K562 (cell line): ENCODE results near the gene HNRNPF. TPM values are rescaled to one million over a fixed set of nuclear protein-coding genes. Genes with fewer than 3 reads are reported as not detected.

Experiments
- AFF4 ChIP-seq: sonication (generic); formaldehyde crosslinking; IDR thresholded peaks from 2 replicates; pipeline ENCODE4 v1.8.0; 2023; ENCODE audit warnings: mild to moderate bottlenecking, missing genetic modification reagents
- CTBP1 ChIP-seq: fragments of 450-650 bp; IDR thresholded peaks from 2 replicates; pipeline ENCODE4 v1.6.1; 2016; ENCODE audit warnings: borderline replicate concordance
- GATA2 ChIP-seq: sonication (generic); formaldehyde crosslinking; IDR thresholded peaks from 2 replicates; pipeline ENCODE4 v1.4.0; 2020; ENCODE audit warnings: mild to moderate bottlenecking, missing genetic modification reagents
- GTF2B ChIP-seq: IDR thresholded peaks from 2 replicates; pipeline ENCODE4 v1.6.1; 2011; ENCODE audit not compliant: insufficient read length; ENCODE audit errors: extremely low read depth
- HCFC1 ChIP-seq: IDR thresholded peaks from 2 replicates; pipeline ENCODE4 v1.6.1; 2012; ENCODE audit warnings: low read depth, low read length, improper control_type of control experiment
- HMGN3 ChIP-seq: IDR thresholded peaks from 2 replicates; pipeline ENCODE4 v1.6.1; 2011; ENCODE audit warnings: borderline replicate concordance, low read depth, mild to moderate bottlenecking, mixed read lengths, low read length; ENCODE audit not compliant: insufficient read length; ENCODE audit errors: extremely low read depth
- RCOR1 ChIP-seq, 2 experiments: IDR thresholded peaks; 2 replicates each; pipeline ENCODE4 v1.6.1; 2012; ENCODE audit warnings: low read depth in 2 of 2, low read length in 2 of 2, borderline replicate concordance in 1 of 2, improper control_type of control experiment in 1 of 2
- RFX7 ChIP-seq: fragments of 250-450 bp; sonication (Bioruptor Pico); IDR thresholded peaks from 2 replicates; pipeline ENCODE4 v1.5.1; 2021; ENCODE audit warnings: mild to moderate bottlenecking
- SAP30 ChIP-seq: fragments of 200-600 bp; sonication (generic); IDR thresholded peaks from 2 replicates; pipeline ENCODE4 v1.6.1; 2012; ENCODE audit warnings: borderline replicate concordance, low read depth, mild to moderate bottlenecking, moderate library complexity, low read length, control low read depth, inconsistent platforms; ENCODE audit not compliant: insufficient read depth, poor library complexity, severe bottlenecking
- SMAD4 ChIP-seq: fragments of 250-450 bp; sonication (Bioruptor Pico); conservative IDR thresholded peaks from 2 replicates; pipeline ENCODE4 v1.8.0; 2021; ENCODE audit warnings: inconsistent platforms, mild to moderate bottlenecking, moderate library complexity
- TEAD1 ChIP-seq, 2 experiments: fragments of 450-650 bp in 1 of 2; sonication (generic) in 1 of 2; formaldehyde crosslinking; IDR thresholded peaks; 2 replicates each; pipeline versions ENCODE4 v1.4.0 to v1.8.0; 2020 to 2022; ENCODE audit warnings: mild to moderate bottlenecking in 2 of 2, missing genetic modification reagents in 1 of 2
- XRCC3 ChIP-seq: fragments of 450-650 bp; IDR thresholded peaks from 2 replicates; pipeline ENCODE4 v1.6.1; 2017; ENCODE audit warnings: mild to moderate bottlenecking, moderate library complexity
- ZEB2 ChIP-seq: fragments of 450-650 bp; IDR thresholded peaks from 2 replicates; pipeline ENCODE4 v1.6.1; 2016
- polyA plus RNA-seq, 8 experiments: library from polyadenylated mRNA; depleted of rRNA in 4 of 8; stranded (reverse) in 5 of 8; unstranded in 3 of 8; fragments of >200 nt; fragmentation: Nextera tagmentation in 2 of 8; fragmentation: Illumina TruSeq in 1 of 8; extraction: Ambion mirVana in 2 of 8; extraction: Trizol in 1 of 8; gene quantifications; 2 replicates each; pipeline versions ENCODE4 v1.2.1 to v1.2.3, GENCODE V29; 2011 to 2014; ENCODE audit warnings: inconsistent platforms in 1 of 8, missing spikeins in 1 of 8
- total RNA-seq, 7 experiments: library from RNA; depleted of rRNA in 6 of 7; stranded (reverse); fragments of >200 nt in 6 of 7; fragmentation: Illumina TruSeq in 2 of 7; extraction: Trizol in 2 of 7; gene quantifications; 2 replicates each; pipeline versions ENCODE4 v1.2.1 to v1.2.3, GENCODE V29; 2011 to 2021; ENCODE audit warnings: low replicate concordance in 1 of 7
- TF ChIP-seq, protein P1 (sequence below): sonication (generic); formaldehyde crosslinking; IDR thresholded peaks from 2 replicates; pipeline ENCODE4 v1.8.0; 2022; ENCODE audit warnings: missing genetic modification reagents, mild to moderate bottlenecking, borderline replicate concordance

HNRNPF gene
- total and polyA plus RNA-seq, 9 of the 15 experiments (the other 6 are each of a cell fraction or from before 2014, with no cell fraction given), result 192 to 489 (median 416) TPM

DNA sequence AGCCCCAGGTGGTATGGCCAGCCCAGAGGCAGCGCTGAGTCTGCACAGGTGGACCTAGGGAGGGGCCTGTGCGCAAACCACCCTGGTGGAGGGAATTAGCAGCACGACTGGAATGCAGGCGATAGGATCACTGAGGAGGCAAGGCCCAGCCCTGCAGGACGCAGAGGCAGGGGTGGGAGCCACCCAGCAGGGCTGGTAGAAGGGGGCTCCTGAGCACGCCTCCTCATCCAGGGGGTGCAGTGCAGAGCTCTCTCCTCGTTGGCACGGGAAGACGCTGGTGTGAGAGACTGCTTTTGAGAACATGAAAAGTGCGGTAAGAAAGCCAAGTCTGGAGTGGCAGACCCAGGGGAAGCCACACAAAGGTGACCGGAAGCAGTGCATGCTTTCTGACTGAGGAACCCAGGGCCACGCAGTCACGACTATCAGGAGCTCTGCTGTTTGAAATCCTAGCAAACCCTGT is 31.5 kb downstream of the HNRNPF start (continued):
- TF ChIP-seq, protein P1, sequence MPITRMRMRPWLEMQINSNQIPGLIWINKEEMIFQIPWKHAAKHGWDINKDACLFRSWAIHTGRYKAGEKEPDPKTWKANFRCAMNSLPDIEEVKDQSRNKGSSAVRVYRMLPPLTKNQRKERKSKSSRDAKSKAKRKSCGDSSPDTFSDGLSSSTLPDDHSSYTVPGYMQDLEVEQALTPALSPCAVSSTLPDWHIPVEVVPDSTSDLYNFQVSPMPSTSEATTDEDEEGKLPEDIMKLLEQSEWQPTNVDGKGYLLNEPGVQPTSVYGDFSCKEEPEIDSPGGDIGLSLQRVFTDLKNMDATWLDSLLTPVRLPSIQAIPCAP (CRISPR knock-in tag), result no peak
- TF ChIP-seq TEAD1 (CRISPR knock-in tag; IDR thresholded peaks at IDR 0.05), result peak; percentile 92 to 100
- peak; percentile 92 for TF ChIP-seq CTBP1
- peak; percentile 50; the same call in 1 of the 2 replicates for TF ChIP-seq GATA2 (CRISPR knock-in tag)
- 0 out of 2 replicates have a peak, but pooled peaks have one; percentile 14 for TF ChIP-seq HCFC1
- TF ChIP-seq AFF4, result no peak
- peak; percentile 19 for TF ChIP-seq SAP30
- TF ChIP-seq GTF2B, result no peak
- no peak for TF ChIP-seq XRCC3
- peak; percentile 88 for TF ChIP-seq ZEB2
- peak; percentile 16 for TF ChIP-seq HMGN3
- TF ChIP-seq RCOR1 (IDR thresholded peaks at IDR 0.05; ENCODE audit: borderline replicate concordance in 1 of 2, low read depth in 2 of 2, low read length in 2 of 2), result peak in 1 of 2 experiments; percentile 77; a peak in 2 of 4 replicates
- no peak for TF ChIP-seq RFX7 (CRISPR knock-in tag)
- TF ChIP-seq SMAD4 (CRISPR knock-in tag), result 0 out of 2 replicates have a peak, but pooled peaks have one; percentile 16
- TF ChIP-seq, all 486 proteins: peak for 18
